Muscle layer of duodenum (tissue), 2 donors: ENCODE data around the gene TMEM121.

Source experiments
- H3K27ac ChIP-seq: one replicate; pipeline ENCODE4 v1.7.0; 2013; ENCODE audit warnings: mild to moderate bottlenecking, low read length
- H3K27me3 ChIP-seq: one replicate; pipeline ENCODE4 v1.7.0; 2013; ENCODE audit warnings: low read depth, mild to moderate bottlenecking, control low read depth, low read length
- H3K36me3 ChIP-seq, 2 donors: one replicate each; pipeline ENCODE4 v1.7.0; 2013; ENCODE audit warnings: low read length in 2 of 2, control low read depth in 1 of 2, mild to moderate bottlenecking in 1 of 2; ENCODE audit not compliant: insufficient read depth in 2 of 2, control insufficient read depth in 1 of 2
- H3K4me1 ChIP-seq, 2 donors: one replicate each; pipeline ENCODE4 v1.7.0; 2013; ENCODE audit warnings: low read length in 2 of 2, mild to moderate bottlenecking in 2 of 2, control low read depth in 1 of 2, moderate library complexity in 1 of 2; ENCODE audit not compliant: insufficient read depth in 2 of 2, control insufficient read depth in 1 of 2
- H3K4me3 ChIP-seq, 2 donors: one replicate each; pipeline ENCODE4 v1.7.0; 2013; ENCODE audit warnings: low read length in 2 of 2, low read depth in 1 of 2, mild to moderate bottlenecking in 1 of 2
- H3K9me3 ChIP-seq, 2 donors: one replicate each; pipeline ENCODE4 v1.7.0; 2013; ENCODE audit warnings: low read length in 2 of 2, control low read depth in 1 of 2, mild to moderate bottlenecking in 1 of 2; ENCODE audit not compliant: control insufficient read depth in 1 of 2
- donor health status: healthy.

The TMEM121 gene

DNA sequence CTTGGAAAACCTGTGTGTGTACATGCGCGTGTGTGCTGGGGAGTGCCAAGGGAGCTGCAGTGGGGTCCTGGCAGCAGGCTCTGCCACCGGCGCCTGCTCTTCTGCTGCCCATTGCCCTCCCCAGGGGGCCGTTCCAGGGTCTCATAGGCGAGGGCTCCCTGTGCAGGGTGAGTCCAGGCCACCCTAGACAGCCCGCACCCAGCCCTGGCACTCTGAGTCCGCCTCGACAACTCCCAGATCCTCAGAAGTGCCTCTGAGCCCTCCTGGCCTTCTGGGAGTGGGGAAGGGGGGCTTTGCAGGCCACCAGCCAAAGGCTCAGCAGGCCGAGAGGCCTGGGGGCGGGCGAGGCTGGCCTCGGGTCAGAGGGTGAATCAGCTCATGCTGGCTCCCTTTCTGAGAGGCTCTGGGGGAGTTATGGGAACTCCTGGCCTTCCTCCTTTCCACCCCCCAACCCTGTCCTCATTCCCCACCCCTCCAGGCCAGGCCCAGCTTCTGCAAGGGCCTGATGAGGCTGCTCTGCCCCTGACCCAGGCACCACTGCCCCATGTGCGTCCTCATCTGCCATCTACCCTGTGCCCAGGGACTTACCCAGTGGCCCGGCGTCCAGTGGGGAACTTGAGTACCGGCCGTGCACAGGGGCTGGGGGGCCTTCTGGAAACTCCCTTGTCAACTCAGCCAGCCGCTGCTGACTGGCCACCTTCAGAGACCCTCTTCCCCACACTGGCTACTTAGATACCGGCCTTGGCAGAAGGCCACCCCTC, 37.4 kb upstream of the TMEM121 start:
- no peaks in the 10 kb centered on the region for H3K36me3 ChIP-seq
- H3K4me1 ChIP-seq: peaks cover 3 to 62% of the 10 kb centered on the region in 2 donors
- H3K27ac ChIP-seq: peak overlapping the region; percentile 23
- H3K4me3 ChIP-seq: peak overlapping the region; percentile 34 to 73
- H3K9me3 ChIP-seq: no peaks in the 10 kb centered on the region
- no peaks in the 10 kb centered on the region for H3K27me3 ChIP-seq

DNA sequence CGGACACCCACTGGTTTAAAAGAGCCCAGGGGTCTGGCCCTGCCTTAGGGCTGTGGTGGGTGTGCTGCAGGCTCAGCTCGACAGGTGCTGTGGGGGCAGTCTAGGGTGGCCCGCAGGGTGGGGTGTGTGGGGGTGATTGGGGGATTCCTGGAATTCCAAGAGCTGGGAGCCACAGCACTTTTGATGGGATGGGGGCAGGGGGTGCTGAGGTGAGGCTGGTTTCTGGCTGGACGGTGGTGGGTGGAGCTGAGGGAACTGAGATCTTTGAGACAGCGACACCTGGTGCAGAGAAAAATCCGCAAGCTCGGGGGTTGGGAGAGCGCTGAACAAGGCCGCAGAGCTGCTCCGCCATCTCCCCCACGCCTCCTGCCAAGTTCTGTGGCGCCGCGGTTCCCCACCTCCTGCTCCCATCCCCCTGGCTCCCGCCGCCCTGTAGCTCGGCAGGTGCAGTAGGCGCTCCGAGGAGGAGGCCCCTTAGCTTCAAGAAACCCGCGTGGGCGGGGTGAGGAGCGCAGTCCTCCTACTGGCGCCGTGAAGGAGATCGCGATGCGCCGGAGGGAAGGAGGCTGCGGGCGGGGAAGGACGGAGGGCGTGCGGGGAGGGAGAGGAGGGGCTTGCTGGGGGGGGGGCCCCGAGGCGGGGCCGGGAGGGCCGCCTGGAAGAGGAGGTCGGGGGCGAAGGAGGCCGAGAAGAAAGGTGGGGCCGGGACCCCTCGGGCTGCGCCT, 36.7 kb upstream of the TMEM121 start:
- H3K9me3 ChIP-seq: no peaks in the 10 kb centered on the region
- H3K4me1 ChIP-seq: peaks cover 0 to 55% of the 10 kb centered on the region in 2 donors
- peak overlapping the region; percentile 31 for H3K27ac ChIP-seq
- no peaks in the 10 kb centered on the region for H3K36me3 ChIP-seq
- H3K27me3 ChIP-seq: no peaks in the 10 kb centered on the region
- peak overlapping the region; percentile 34 to 73 for H3K4me3 ChIP-seq

DNA sequence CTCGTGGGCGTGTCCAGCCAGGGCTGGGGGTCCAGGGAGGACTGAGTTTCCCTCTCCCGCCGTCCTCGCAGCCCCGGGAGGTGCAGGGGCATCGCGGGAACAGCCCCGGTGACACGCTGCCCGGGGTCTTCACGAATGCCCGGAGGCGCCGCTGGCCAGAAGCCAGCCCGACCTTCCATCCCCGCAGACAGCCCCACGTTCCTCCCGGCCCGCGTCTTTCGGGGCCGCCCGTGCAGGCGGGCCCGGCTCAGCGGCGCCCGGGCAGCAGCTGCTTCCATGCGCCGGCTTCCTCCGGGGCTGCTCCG, 36.2 kb upstream of the TMEM121 start:
- Histone ChIP-seq H3K9me3 (no peaks in the 10 kb centered on the region), H3K27ac (peak overlapping the region; percentile 31), H3K27me3 (no peaks in the 10 kb centered on the region), H3K4me1 (peaks cover 0 to 50% of the 10 kb centered on the region in 2 donors), H3K36me3 (no peaks in the 10 kb centered on the region), H3K4me3 (peak overlapping the region; percentile 34 to 73)

DNA sequence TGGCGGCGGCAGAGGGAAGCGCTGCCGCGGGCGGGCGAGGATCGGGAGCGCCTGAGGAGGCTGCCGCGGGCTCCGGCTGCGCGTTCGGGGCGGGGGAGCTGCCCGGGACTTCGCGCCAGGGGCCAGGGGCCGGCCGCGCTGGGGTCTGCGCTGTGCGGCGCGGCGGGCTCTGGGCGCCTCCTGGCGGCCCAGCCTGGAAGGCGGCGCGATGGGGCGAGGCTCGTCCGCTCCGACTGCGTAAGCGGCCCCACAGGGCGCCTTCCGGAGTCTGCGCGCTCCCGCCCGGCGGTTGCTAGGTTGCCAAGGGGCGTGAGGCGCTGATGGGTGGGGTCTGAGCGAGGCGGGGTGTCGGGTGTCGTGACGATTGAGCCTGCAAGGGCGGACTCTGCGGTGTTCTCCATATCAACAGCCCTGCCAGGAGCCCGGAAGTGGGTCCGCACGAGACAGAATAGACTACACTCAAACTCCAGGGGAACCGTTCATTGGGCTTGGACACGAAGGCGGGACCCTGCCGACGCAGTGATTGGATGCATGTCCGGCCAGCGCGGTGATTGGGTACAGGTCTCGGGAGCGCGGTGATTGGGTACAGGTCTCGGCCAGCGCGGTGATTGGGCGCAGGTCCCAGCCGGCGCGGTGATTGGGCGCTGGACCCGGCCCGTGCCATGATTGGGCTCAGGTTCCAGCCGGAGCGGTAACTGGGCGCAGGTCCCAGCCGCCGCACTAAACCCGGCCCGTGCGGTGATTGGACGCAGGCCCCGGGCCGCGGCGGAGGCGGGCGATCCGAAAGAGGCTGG, 35.6 kb upstream of the TMEM121 start, which contains the start of gene TEDC1:
TSS of gene TEDC1 (plus strand) at position 675 of the 794 bp plus-strand sequence. CDS start 130 bp downstream, outside the sequence.
- peak within 1 kb of the TSS; percentile 34 to 90 for H3K4me3 ChIP-seq
- no peaks in the 10 kb centered on the region for H3K36me3 ChIP-seq
- H3K27ac ChIP-seq: peak within 1 kb of the TSS; percentile 31
- peaks cover 0 to 45% of the 10 kb centered on the region in 2 donors for H3K4me1 ChIP-seq
- no peaks in the 10 kb centered on the region for H3K27me3 ChIP-seq
- no peaks in the 10 kb centered on the region for H3K9me3 ChIP-seq

DNA sequence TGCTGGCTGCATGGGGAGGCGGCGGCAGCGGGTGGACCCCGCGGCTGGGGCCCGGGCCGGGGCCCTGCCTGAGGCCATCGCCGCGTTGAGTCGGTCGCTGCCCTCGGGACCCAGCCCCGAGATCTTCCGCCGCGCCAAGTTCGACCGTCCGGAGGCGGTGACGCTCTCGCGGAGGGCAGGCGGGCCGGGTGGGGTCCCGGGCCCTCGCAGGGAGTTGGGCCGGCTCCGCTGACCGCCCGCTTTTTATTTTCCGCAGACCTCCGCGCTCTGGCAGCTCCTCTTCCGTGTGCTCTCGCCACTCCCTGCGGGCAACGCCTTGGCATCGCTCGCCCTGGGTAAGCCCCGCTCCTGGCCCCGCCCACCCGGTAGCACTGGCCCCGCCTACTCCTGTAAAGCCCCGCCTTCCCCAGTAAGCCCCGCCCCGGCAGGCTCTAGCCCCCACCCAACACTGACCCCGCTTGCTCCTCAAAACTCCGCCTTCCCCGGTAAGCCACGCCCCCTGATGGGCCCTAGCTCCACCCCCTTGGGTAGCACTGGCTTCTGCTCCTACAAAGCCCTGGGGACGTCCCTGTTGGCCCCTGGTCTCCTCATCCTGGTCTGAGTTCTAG, 34.9 kb upstream of the TMEM121 start:
- Histone ChIP-seq H3K9me3 (no peaks in the 10 kb centered on the region), H3K27ac (no peak overlapping the region), H3K27me3 (no peaks in the 10 kb centered on the region), H3K4me3 (peak overlapping the region; percentile 3 to 90), H3K4me1 (peaks cover 0 to 38% of the 10 kb centered on the region in 2 donors), H3K36me3 (no peaks in the 10 kb centered on the region)

DNA sequence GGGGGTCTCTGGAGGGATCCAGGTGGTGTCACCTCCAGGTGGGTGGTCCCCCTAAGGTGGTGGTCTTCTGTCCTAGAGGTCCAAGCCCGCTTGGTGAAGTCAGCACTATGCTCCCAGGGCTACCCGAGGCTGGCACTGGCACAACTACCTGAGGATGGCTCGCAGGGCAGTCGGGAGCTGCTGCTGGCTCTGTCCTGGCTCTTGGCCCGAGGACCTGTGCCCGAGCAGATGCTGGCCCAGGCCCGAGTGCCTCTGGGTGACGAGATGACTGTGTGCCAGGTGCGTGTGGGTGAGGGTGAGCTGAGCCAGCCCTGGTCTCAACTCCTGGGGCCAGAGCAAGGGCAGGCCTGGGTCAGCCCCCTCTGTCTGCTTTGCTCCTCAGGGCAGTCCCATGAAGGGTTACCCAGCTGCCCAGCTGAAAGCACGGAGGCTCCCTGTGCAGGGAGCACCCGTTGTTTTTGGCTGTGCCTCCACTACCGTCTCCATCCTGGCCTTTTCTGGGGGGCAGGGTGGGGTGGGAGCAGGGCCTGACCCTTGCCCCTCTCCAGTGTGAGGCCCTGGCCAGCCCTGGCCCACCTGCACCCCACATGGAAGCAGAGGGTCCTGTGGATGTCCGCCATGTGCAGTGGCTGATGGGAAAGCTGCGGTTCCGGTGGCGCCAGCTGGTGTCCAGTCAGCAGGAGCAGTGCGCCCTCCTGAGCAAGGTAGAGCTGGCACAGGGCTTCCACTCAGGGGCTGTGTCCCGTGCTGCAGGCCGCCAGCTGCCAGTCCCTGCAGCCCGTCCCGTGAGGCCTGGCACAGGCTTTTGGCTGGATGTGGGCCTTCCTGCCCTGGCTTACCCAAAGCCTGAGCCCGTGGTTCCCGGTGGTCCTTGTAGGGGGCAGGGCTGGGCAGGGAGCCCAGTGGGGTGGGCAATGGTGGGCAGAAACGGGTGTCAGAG, 34.1 kb upstream of the TMEM121 start:
- Histone ChIP-seq H3K4me1 (peaks cover 0 to 33% of the 10 kb centered on the region in 2 donors), H3K27ac (no peak overlapping the region), H3K36me3 (no peaks in the 10 kb centered on the region), H3K27me3 (no peaks in the 10 kb centered on the region), H3K4me3 (peak overlapping the region in 1 of 2 donors; percentile 90), H3K9me3 (no peaks in the 10 kb centered on the region)

DNA sequence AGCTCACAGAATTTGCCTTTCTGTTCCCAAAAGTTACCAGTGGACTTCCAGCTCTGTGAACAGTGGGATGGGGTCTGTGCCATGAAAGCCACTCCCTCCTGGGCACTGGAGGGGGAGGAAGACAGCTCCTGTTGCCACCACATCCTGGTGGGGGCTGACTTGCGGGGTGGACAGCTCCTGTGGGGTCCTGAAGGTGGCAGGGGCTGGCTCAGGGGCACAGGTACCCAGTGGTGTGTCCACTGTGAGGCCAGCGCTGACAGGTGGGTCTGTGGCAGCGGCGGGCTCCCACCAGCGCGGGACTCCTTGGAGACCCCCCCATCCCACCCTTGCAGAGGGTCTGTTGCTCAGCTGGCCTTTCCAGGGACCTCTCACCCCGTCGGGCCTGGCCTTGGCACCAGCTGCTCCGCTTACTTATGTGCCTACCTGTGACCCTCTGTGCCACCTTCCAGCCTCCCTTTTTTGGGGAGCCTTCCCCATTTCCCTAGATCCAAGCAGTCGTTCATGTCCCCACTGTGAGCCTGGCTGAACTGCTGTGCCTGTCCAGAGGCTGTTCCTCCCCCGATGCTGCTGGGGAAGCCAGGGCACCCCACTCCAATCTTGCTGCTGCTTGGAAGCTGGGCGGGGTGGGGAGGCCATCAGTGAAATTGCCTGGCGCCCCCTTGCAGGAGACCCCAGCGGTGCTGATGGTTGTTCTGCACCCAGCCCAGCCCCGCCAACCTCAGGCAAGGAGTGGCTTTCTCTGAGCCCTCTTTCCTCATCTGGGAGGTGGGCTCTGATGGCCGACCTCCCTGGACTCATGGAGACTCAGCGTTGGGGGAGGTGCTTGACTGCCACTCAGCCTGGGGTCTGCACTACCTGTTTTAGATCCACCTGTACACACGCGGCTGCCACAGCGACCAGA, 33.2 kb upstream of the TMEM121 start:
- Histone ChIP-seq H3K27ac (no peak overlapping the region), H3K4me1 (peaks cover 0 to 28% of the 10 kb centered on the region in 2 donors), H3K36me3 (no peaks in the 10 kb centered on the region), H3K9me3 (no peaks in the 10 kb centered on the region), H3K27me3 (no peaks in the 10 kb centered on the region), H3K4me3 (no peak overlapping the region)

DNA sequence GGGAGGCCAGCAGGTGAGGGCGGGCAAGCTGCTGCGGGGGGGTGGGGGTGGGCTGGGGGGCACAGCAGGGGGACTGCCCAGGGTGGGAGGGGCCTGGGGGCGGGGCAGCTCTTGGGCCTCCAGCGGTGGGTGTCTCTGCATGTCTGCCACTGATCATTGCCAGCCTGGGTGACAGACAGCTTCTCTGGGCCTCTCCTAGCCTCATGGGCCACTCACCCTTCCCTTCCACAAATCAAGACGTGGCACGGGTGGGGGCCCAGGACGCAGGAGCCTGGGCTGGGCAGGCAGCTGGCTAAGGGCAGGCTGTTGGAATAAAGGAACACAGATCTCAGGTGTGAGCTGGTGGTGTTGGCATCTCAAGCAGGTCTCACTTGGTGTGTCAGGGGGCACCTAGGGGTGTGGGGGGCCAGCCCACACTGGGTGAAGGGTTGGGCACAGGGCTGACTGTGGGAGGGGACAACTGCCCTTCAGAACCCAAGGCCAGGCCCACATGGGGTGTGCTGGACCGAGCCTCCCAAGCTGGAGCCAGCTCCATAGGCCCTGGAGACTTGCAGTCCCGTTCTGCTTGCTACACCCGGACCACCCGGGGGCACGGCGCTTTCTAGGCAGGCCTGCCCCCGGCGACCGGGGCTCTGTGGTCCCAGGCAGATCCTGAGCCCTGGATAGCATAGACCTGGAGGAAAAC, 32.3 kb upstream of the TMEM121 start:
- no peak overlapping the region for H3K27ac ChIP-seq
- no peak overlapping the region for H3K4me3 ChIP-seq
- H3K9me3 ChIP-seq: no peaks in the 10 kb centered on the region
- no peaks in the 10 kb centered on the region for H3K27me3 ChIP-seq
- no peaks in the 10 kb centered on the region for H3K36me3 ChIP-seq
- H3K4me1 ChIP-seq: peaks cover 0 to 20% of the 10 kb centered on the region in 2 donors

DNA sequence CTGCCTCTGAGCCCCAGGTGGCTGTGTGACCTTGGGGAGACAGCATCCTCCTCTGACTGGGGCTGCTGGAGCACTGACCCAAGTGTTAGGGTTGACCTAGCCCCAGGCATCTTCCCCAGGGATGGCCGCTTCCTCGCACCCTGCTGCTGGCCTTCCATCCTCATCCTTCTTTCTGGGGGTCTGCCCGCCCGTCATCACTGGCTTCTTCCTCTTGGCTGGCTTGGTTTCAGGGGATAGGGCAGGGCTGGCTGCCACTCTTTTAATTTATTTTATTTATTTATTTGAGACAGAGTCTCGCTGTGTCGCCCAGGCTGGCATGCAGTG, 31.8 kb upstream of the TMEM121 start:
- H3K36me3 ChIP-seq: no peaks in the 10 kb centered on the region
- no peak overlapping the region for H3K4me3 ChIP-seq
- no peaks in the 10 kb centered on the region for H3K9me3 ChIP-seq
- no peak overlapping the region for H3K27ac ChIP-seq
- peaks cover 0 to 15% of the 10 kb centered on the region in 2 donors for H3K4me1 ChIP-seq
- H3K27me3 ChIP-seq: no peaks in the 10 kb centered on the region
